Subcutaneous adipose tissue (tissue), 4 donors: ENCODE results near the gene TNFAIP8. TPM values are rescaled to one million over a fixed set of nuclear protein-coding genes. Genes with fewer than 3 reads are reported as not detected.

ENCODE experiments used
- CTCF ChIP-seq: fragments of 450-650 bp; IDR thresholded peaks from one replicate; pipeline ENCODE4 v1.5.1; 2016; ENCODE audit warnings: low read depth, mild to moderate bottlenecking, control low read depth, antibody characterized with exemption, moderate library complexity
- small RNA-seq: library from RNA; depleted of rRNA; stranded (forward); fragments of <200 nt; gene quantifications from one replicate; pipeline ENCODE3, GENCODE V24; 2016
- total RNA-seq, 4 donors: library from RNA; depleted of rRNA; stranded (reverse); fragments of >200 nt; gene quantifications; one replicate each; pipeline ENCODE4 v1.1.0, GENCODE V29; 2016

Gene TNFAIP8
- total RNA-seq, 4 donors from 2014 or later = 86.9 to 151 (median 129) TPM

- no peak for TF ChIP-seq CTCF
These were observed 79.8 kb downstream of the TNFAIP8 start for GRCh38 chr5:119435436-119436132.

DNA sequence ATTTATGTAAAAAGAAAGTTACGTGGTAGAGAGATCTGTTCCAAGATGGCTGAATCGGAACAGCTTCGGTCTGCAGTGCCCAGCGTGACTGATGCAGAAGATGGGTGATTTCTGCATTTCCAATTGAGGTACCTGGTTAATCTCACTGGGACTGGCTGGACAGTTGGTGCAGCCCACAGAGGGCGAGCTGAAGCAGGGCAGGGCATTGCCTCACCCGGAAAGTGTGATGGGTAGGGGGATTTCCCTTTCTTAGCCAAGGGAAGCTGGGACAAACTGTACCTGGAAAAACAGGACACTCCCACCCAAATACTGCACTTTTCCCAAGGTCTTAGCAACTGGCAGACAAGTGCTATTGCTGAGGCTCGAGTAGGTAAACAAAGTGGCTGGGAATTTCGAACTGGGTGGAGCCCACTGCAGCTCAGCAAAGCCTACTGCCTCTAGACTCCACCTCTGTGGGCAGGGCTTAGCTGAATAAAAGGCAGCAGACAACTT lies 83.4 kb downstream of the TNFAIP8 start:
- no peak for TF ChIP-seq CTCF

DNA sequence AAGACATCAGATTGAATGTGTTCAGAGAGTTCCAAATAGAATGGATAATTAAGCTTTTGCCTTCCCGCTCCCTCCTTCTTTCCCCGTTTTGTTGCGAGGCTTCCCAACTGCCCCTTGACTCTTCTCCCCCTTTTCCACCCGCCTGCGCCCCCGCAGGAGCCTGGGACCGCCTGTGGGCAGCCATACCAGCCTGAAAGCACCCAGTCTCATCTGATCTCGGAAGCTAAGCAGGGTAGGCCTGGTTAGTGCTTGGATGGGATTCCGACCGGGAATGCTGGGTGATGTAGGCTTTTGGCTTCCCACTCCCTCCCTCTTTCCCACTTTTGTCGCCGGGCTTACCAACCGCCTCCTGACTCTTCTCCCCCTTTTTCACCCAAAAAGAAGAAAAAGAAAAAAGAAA lies 89.7 kb downstream of the TNFAIP8 start:
- no peak for TF ChIP-seq CTCF

Small RNA genes lying within 50 kb of the gene (small RNA-seq; reads per million reads assigned to genes)
- gene RN7SL174P (not detected), gene RNA5SP190 (not detected)

Other genes starting within 250 kb of the TNFAIP8 start
- 100 to 1,000 TPM; 205 to 356 (median 296) TPM for gene HSD17B4, start 96.5 kb downstream of the TNFAIP8 start, total RNA-seq